Colonic mucosa (tissue), 4 donors: Measurements from ENCODE around the gene APOOL. TPM values are rescaled to one million over a fixed set of nuclear protein-coding genes. Genes with fewer than 3 reads are reported as not detected.

Source experiments
- DNase-seq: peaks from one replicate; pipeline ENCODE4 v3.0.0-alpha.2; 2020
- H3K27ac ChIP-seq: fragments of 200-600 bp; one replicate; pipeline ENCODE4 v1.8.0; 2021
- H3K27me3 ChIP-seq: fragments of 200-600 bp; one replicate; pipeline ENCODE4 v1.8.0; 2021
- H3K36me3 ChIP-seq: fragments of 200-600 bp; one replicate; pipeline ENCODE4 v1.8.0; 2021
- H3K4me1 ChIP-seq: fragments of 200-600 bp; one replicate; pipeline ENCODE4 v1.8.0; 2021; ENCODE audit warnings: mild to moderate bottlenecking
- H3K4me3 ChIP-seq: fragments of 200-600 bp; one replicate; pipeline ENCODE4 v1.8.0; 2021
- H3K9ac ChIP-seq, 2 donors: one replicate each; pipeline ENCODE4 v1.7.0; 2013; ENCODE audit warnings: control low read depth in 2 of 2, low read depth in 2 of 2, low read length in 2 of 2
- H3K9me3 ChIP-seq: fragments of 200-600 bp; one replicate; pipeline ENCODE4 v1.8.0; 2021
- CTCF ChIP-seq: fragments of 200-600 bp; IDR thresholded peaks from one replicate; pipeline ENCODE4 v1.8.0; 2022; ENCODE audit warnings: antibody characterized with exemption, mild to moderate bottlenecking
- intact Hi-C: fragments of 100-400 bp; cut with DNase I; formaldehyde crosslinking; loops from one replicate; pipeline ENCODE4 v1.14.1; 2022
- total RNA-seq, 2 donors: library from RNA; stranded (reverse); fragmentation: NEBNext Ultra II Directional in 1 of 2; extraction: Animal tissue kit (Norgen Biotek cat#: 25700) in 1 of 2; gene quantifications; one replicate each; pipeline ENCODE4 v1.2.1, GENCODE V29; 2021
- donor health status: healthy.
- donor health status: DM: no; HTN: no; CAD: no.
- donor health status: DM: no; HTN: no; CAD: no.

The APOOL gene
- total RNA-seq, 2 donors from 2014 or later: 22.3 to 31.9 TPM

- Histone ChIP-seq H3K36me3 (no peaks in the 10 kb centered on the region), H3K27ac (no peak overlapping the region), H3K4me3 (no peak overlapping the region), H3K27me3 (no peaks in the 10 kb centered on the region), H3K9me3 (no peaks in the 10 kb centered on the region), H3K9ac (no peak overlapping the region), H3K4me1 (no peaks in the 10 kb centered on the region)
- DNase-seq: peak; percentile 26
- intact Hi-C loops: loop anchor here (2.0 kb wide), 1 partner anchor 433 kb away; no protein-coding TSS in a partner anchor
- TF ChIP-seq CTCF: peak; percentile 66
These were observed 107.7 kb downstream of the APOOL start for GRCh38 chrX:85111347-85111746.

GRCh38 chrX:85112293-85112692 lies 108.6 kb downstream of the APOOL start:
- intact Hi-C loops: no loop called here
- no peaks in the 10 kb centered on the region for H3K36me3 ChIP-seq
- peak; percentile 70 for DNase-seq
- no peak overlapping the region for H3K4me3 ChIP-seq
- no peaks in the 10 kb centered on the region for H3K27me3 ChIP-seq
- no peaks in the 10 kb centered on the region for H3K9me3 ChIP-seq
- TF ChIP-seq CTCF: no peak
- no peaks in the 10 kb centered on the region for H3K4me1 ChIP-seq
- H3K9ac ChIP-seq: no peak overlapping the region
- H3K27ac ChIP-seq: peak overlapping the region; percentile 7

GRCh38 chrX:85113746-85114145 lies 110.1 kb downstream of the APOOL start:
- DNase-seq: no peak
- Histone ChIP-seq H3K27ac (no peak overlapping the region), H3K4me3 (no peak overlapping the region), H3K4me1 (no peaks in the 10 kb centered on the region), H3K9me3 (no peaks in the 10 kb centered on the region), H3K27me3 (no peaks in the 10 kb centered on the region), H3K9ac (no peak overlapping the region), H3K36me3 (no peaks in the 10 kb centered on the region)
- intact Hi-C loops: no loop called here
- no peak for TF ChIP-seq CTCF

- H3K27ac ChIP-seq: no peak overlapping the region
These were observed 110.5 kb downstream of the APOOL start for GRCh38 chrX:85114171-85114570.

GRCh38 chrX:85114776-85115175 lies 111.1 kb downstream of the APOOL start:
- no peaks in the 10 kb centered on the region for H3K27me3 ChIP-seq
- intact Hi-C loops: no loop called here
- H3K4me1 ChIP-seq: no peaks in the 10 kb centered on the region
- DNase-seq: no peak
- no peak for TF ChIP-seq CTCF
- H3K36me3 ChIP-seq: no peaks in the 10 kb centered on the region
- H3K4me3 ChIP-seq: no peak overlapping the region
- H3K9ac ChIP-seq: no peak overlapping the region
- no peak overlapping the region for H3K27ac ChIP-seq
- no peaks in the 10 kb centered on the region for H3K9me3 ChIP-seq

More at GRCh38 chrX:85114171-85114570, 110.5 kb downstream of the APOOL start:
- Histone ChIP-seq H3K9me3 (no peaks in the 10 kb centered on the region), H3K4me1 (no peaks in the 10 kb centered on the region), H3K36me3 (no peaks in the 10 kb centered on the region), H3K4me3 (no peak overlapping the region), H3K27me3 (no peaks in the 10 kb centered on the region), H3K9ac (no peak overlapping the region)
- no peak for DNase-seq
- intact Hi-C loops: no loop called here
- no peak for TF ChIP-seq CTCF
